ENCODE data around the gene CCT8L2.
"Not testable (repeated sequence)": the region's sequence is repeated elsewhere in the genome, so short reads cannot be mapped to it uniquely, and the experiment has no call there.

The CCT8L2 gene

GRCh38 chr22:16559056-16559955, 33.3 kb downstream of the CCT8L2 start:
- DNase-seq (ENCODE audit: low spot score) = no peak

GRCh38 chr22:16558376-16558945, 34.1 kb downstream of the CCT8L2 start:
- DNase-seq (ENCODE audit: low spot score) = not testable (repeated sequence)

GRCh38 chr22:16557511-16557910, 35.1 kb downstream of the CCT8L2 start:
- not testable (repeated sequence) for DNase-seq (ENCODE audit: low spot score)

GRCh38 chr22:16555077-16555994, 37.3 kb downstream of the CCT8L2 start:
- DNase-seq (ENCODE audit: low spot score) = not testable (repeated sequence)

GRCh38 chr22:16543310-16543709, 49.3 kb downstream of the CCT8L2 start:
- not testable (repeated sequence) for DNase-seq (ENCODE audit: low spot score)
